Tibial nerve (tissue), 4 donors: ENCODE data around the gene TNFAIP6.

Experiments
- EP300 ChIP-seq, 2 donors: sonication (generic); formaldehyde crosslinking; IDR thresholded peaks; one replicate each; pipeline ENCODE4 v1.6.1; 2017; ENCODE audit warnings: antibody characterized with exemption in 2 of 2, mild to moderate bottlenecking in 1 of 2
- POLR2A ChIP-seq, 2 donors: fragments of 450-650 bp; IDR thresholded peaks; one replicate each; pipeline ENCODE4 v1.6.1; 2017; ENCODE audit warnings: antibody characterized with exemption in 2 of 2, mild to moderate bottlenecking in 2 of 2, moderate library complexity in 2 of 2
- TF ChIP-seq, protein P1 (sequence below), 5 experiments: fragments of 200-600 bp in 3 of 5; fragments of 450-650 bp in 2 of 5; sonication (generic) in 3 of 5; IDR thresholded peaks; one replicate each; pipeline ENCODE4 v1.5.1; 2016 to 2019; ENCODE audit warnings: antibody characterized with exemption in 5 of 5, mild to moderate bottlenecking in 3 of 5, moderate library complexity in 2 of 5

- TF ChIP-seq, protein P1, sequence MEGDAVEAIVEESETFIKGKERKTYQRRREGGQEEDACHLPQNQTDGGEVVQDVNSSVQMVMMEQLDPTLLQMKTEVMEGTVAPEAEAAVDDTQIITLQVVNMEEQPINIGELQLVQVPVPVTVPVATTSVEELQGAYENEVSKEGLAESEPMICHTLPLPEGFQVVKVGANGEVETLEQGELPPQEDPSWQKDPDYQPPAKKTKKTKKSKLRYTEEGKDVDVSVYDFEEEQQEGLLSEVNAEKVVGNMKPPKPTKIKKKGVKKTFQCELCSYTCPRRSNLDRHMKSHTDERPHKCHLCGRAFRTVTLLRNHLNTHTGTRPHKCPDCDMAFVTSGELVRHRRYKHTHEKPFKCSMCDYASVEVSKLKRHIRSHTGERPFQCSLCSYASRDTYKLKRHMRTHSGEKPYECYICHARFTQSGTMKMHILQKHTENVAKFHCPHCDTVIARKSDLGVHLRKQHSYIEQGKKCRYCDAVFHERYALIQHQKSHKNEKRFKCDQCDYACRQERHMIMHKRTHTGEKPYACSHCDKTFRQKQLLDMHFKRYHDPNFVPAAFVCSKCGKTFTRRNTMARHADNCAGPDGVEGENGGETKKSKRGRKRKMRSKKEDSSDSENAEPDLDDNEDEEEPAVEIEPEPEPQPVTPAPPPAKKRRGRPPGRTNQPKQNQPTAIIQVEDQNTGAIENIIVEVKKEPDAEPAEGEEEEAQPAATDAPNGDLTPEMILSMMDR (IDR thresholded peaks at IDR 0.05), result no peak
- TF ChIP-seq EP300 (IDR thresholded peaks at IDR 0.05), result no peak
- no peak for TF ChIP-seq POLR2A (IDR thresholded peaks at IDR 0.05)
Observed at GRCh38 chr2:151367571-151367970, 10.2 kb downstream of the TNFAIP6 start.
